HepG2 (cell line): ENCODE data around the gene ATP8A1. TPM values are rescaled to one million over a fixed set of nuclear protein-coding genes. Genes with fewer than 3 reads are reported as not detected.
A peak's percentile ranks its signal among the peaks of the same experiment; 100 is the strongest.

ENCODE experiments used
- ATAC-seq: fragments of 200-7000 bp; cut with Tn5 transposase; 3 replicates; pipeline ENCODE4 v1.9.1; 2020; ENCODE audit warnings: mild to moderate bottlenecking, moderate library complexity
- BruUV-seq: library from RNA; stranded (reverse); fragments of 400-500 nt; replicated peaks from 2 replicates; lab custom pipeline; 2021; lab: Mats Ljungman, UMichigan
- CTCF ChIA-PET: fragments of 300-600 bp; formaldehyde crosslinking; extraction: SDS; loops from one replicate; lab custom pipeline; 2021; ENCODE audit warnings: low total read pairs, inconsistent platforms, low intra/inter-chr PET ratio; lab: Yijun Ruan, JAX
- POLR2A ChIA-PET: fragments of 350-600 bp; sonication (Branson Sonifier 250); formaldehyde crosslinking; loops from one replicate; lab custom pipeline; 2020; ENCODE audit warnings: antibody characterized with exemption, inconsistent platforms; lab: Yijun Ruan, JAX
- DNase-seq: peaks from one replicate; pipeline ENCODE4 v3.0.0-alpha.2; 2015; ENCODE audit warnings: low spot score
- FAIRE-seq: peaks from 3 replicates; lab custom pipeline; 2011; peaks lifted over from hg19 to GRCh38; lab: Jason Lieb, UNC
- H2AFZ ChIP-seq: one replicate; pipeline ENCODE4 v1.6.1; 2011; ENCODE audit warnings: low read length, inconsistent platforms
- H3K27ac ChIP-seq: fragments of 300-600 bp; 3 replicates; pipeline ENCODE4 v1.8.0; 2011; ENCODE audit warnings: mixed run types, mild to moderate bottlenecking, mixed read lengths, low read length, inconsistent platforms; ENCODE audit not compliant: insufficient read depth; ENCODE audit errors: extremely low read length
- H3K27me3 ChIP-seq, 2 experiments: fragments of 200-600 bp in 1 of 2; 2 replicates in 1 of 2; 3 replicates in 1 of 2; pipeline versions ENCODE4 v1.6.0 to v1.8.0; 2011; ENCODE audit warnings: low read length in 2 of 2, mild to moderate bottlenecking in 2 of 2, moderate library complexity in 2 of 2, inconsistent platforms in 1 of 2; ENCODE audit not compliant: insufficient read depth in 2 of 2, control insufficient read depth in 1 of 2
- H3K36me3 ChIP-seq, 2 experiments: fragments of 200-600 bp in 1 of 2; replicated peaks in 1 of 2; 2 replicates in 1 of 2; 3 replicates in 1 of 2; pipeline versions ENCODE4 v1.5.1 to v1.8.0; 2011; ENCODE audit warnings: low read length in 2 of 2, inconsistent platforms in 1 of 2; ENCODE audit not compliant: insufficient read depth in 2 of 2, control insufficient read depth in 1 of 2
- H3K4me1 ChIP-seq: 2 replicates; pipeline ENCODE4 v1.5.1; 2012; ENCODE audit warnings: low read length, inconsistent platforms; ENCODE audit not compliant: insufficient read depth
- H3K4me2 ChIP-seq: 2 replicates; pipeline ENCODE4 v1.6.0; 2011; ENCODE audit warnings: low read depth, low read length, inconsistent platforms
- H3K4me3 ChIP-seq, 3 experiments: fragments of 200-600 bp in 1 of 3; sonication (generic), shearing (Covaris generic) in 1 of 3; replicated peaks in 1 of 3; 2 replicates each; pipeline ENCODE4 v1.5.1; 2011 to 2016; ENCODE audit warnings: low read length in 3 of 3, inconsistent platforms in 2 of 3, low read depth in 2 of 3, mild to moderate bottlenecking in 2 of 3, control low read depth in 1 of 3, mixed read lengths in 1 of 3; ENCODE audit not compliant: insufficient read depth in 1 of 3
- H3K79me2 ChIP-seq: one replicate; pipeline ENCODE4 v1.6.1; 2011; ENCODE audit warnings: low read length, inconsistent platforms; ENCODE audit not compliant: insufficient read depth
- H3K9ac ChIP-seq: 2 replicates; pipeline ENCODE4 v1.6.0; 2011; ENCODE audit warnings: mild to moderate bottlenecking, low read depth, low read length, inconsistent platforms; ENCODE audit not compliant: insufficient read depth
- H3K9me3 ChIP-seq: 2 replicates; pipeline ENCODE4 v1.5.1; 2012; ENCODE audit warnings: mild to moderate bottlenecking, low read length
- H4K20me1 ChIP-seq: 2 replicates; pipeline ENCODE4 v1.6.0; 2011; ENCODE audit warnings: inconsistent platforms, mild to moderate bottlenecking, low read length, moderate library complexity; ENCODE audit not compliant: insufficient read depth
- CAMTA2 ChIP-seq: sonication (generic); formaldehyde crosslinking; IDR thresholded peaks from 2 replicates; pipeline ENCODE4 v1.4.0; 2020; ENCODE audit warnings: mild to moderate bottlenecking, missing genetic modification reagents, borderline replicate concordance
- ISX ChIP-seq: sonication (generic); formaldehyde crosslinking; conservative IDR thresholded peaks from 2 replicates; pipeline ENCODE4 v1.5.0; 2020; ENCODE audit warnings: missing genetic modification reagents
- MAFK ChIP-seq, 2 experiments: IDR thresholded peaks in 1 of 2; conservative IDR thresholded peaks in 1 of 2; 2 replicates each; pipeline ENCODE4 v1.6.1; 2011; ENCODE audit warnings: improper control_type of control experiment in 2 of 2, low read length in 2 of 2
- MAX ChIP-seq: IDR thresholded peaks from 2 replicates; pipeline ENCODE4 v1.6.1; 2012; ENCODE audit warnings: inconsistent platforms
- MAZ ChIP-seq, 2 experiments: sonication (generic) in 1 of 2; formaldehyde crosslinking in 1 of 2; IDR thresholded peaks; 2 replicates each; pipeline versions ENCODE4 v1.5.0 to v1.6.1; 2012 to 2020; ENCODE audit warnings: low read depth in 2 of 2, mild to moderate bottlenecking in 2 of 2, borderline replicate concordance in 1 of 2, improper control_type of control experiment in 1 of 2, low read length in 1 of 2, missing genetic modification reagents in 1 of 2, moderate library complexity in 1 of 2
- MBNL3 ChIP-seq: fragments of 250-450 bp; sonication (Bioruptor Pico); conservative IDR thresholded peaks from 2 replicates; pipeline ENCODE4 v1.8.0; 2022; ENCODE audit warnings: mild to moderate bottlenecking, inconsistent platforms
- MXI1 ChIP-seq: IDR thresholded peaks from 3 replicates; pipeline ENCODE4 v1.6.1; 2012; ENCODE audit warnings: low read depth, low read length, inconsistent platforms, borderline replicate concordance
- MZF1 ChIP-seq: sonication (generic); formaldehyde crosslinking; IDR thresholded peaks from 2 replicates; pipeline ENCODE4 v1.8.1; 2023; ENCODE audit warnings: mild to moderate bottlenecking, missing genetic modification reagents, borderline replicate concordance
- RBM39 ChIP-seq: fragments of 200-400 bp; formaldehyde crosslinking; IDR thresholded peaks from one replicate; pipeline ENCODE4 v1.6.1; 2018; ENCODE audit warnings: antibody characterized with exemption, mild to moderate bottlenecking, low read depth, low read length; ENCODE audit not compliant: poor library complexity, severe bottlenecking
- ZBTB3 ChIP-seq: sonication (generic); formaldehyde crosslinking; IDR thresholded peaks from 2 replicates; pipeline ENCODE4 v1.4.0; 2020; ENCODE audit warnings: low read depth, mild to moderate bottlenecking, moderate library complexity, missing genetic modification reagents, borderline replicate concordance
- ZMAT5 ChIP-seq: sonication (generic); formaldehyde crosslinking; IDR thresholded peaks from 2 replicates; pipeline ENCODE4 v1.5.0; 2020; ENCODE audit warnings: mild to moderate bottlenecking, low read depth, missing genetic modification reagents, borderline replicate concordance
- ZNF282 ChIP-seq: fragments of 450-650 bp; IDR thresholded peaks from 2 replicates; pipeline ENCODE4 v1.6.1; 2018; ENCODE audit not compliant: partially characterized antibody
- ZNF576 ChIP-seq: sonication (generic); formaldehyde crosslinking; IDR thresholded peaks from 2 replicates; pipeline ENCODE4 v1.4.0; 2020; ENCODE audit warnings: mild to moderate bottlenecking, missing genetic modification reagents
- ZNF703 ChIP-seq: sonication (generic); formaldehyde crosslinking; IDR thresholded peaks from 2 replicates; pipeline ENCODE4 v1.5.1; 2020; ENCODE audit warnings: missing genetic modification reagents, mild to moderate bottlenecking, moderate library complexity, borderline replicate concordance
- WGBS: methylation state at CpG from one replicate; pipeline ENCODE4 v1.1.6; 2017; ENCODE audit warnings: low lambda C conversion rate; 5-methylcytosine and 5-hydroxymethylcytosine counted together
- in situ Hi-C: cut with HindIII; loops from 2 replicates; pipeline ENCODE4 v1.10.0; 2017; ENCODE audit warnings: low pct_unique_long_range_greater_than_20kb; ENCODE audit not compliant: extremely low pct_ligation_motif_present
- intact Hi-C: fragments of 100-400 bp; cut with micrococcal nuclease; formaldehyde crosslinking; loops from one replicate; pipeline ENCODE4 v1.10.0; 2022; ENCODE audit not compliant: unreplicated experiment
- polyA plus RNA-seq, 8 experiments: library from polyadenylated mRNA; depleted of rRNA in 3 of 8; stranded (reverse) in 7 of 8; unstranded in 1 of 8; fragments of >200 nt; fragmentation: Illumina TruSeq in 4 of 8; extraction: Trizol in 4 of 8; gene quantifications; 2 replicates each; pipeline versions ENCODE4 v1.2.1 to v1.2.3, GENCODE V29; 2011 to 2016; ENCODE audit warnings: low read depth in 4 of 8, missing spikeins in 1 of 8, mixed read lengths in 1 of 8; ENCODE audit not compliant: insufficient read depth in 1 of 8
- total RNA-seq, 5 experiments: library from RNA; depleted of rRNA; stranded (reverse); fragments of >200 nt; fragmentation: Illumina TruSeq; extraction: Trizol; gene quantifications; 2 replicates each; pipeline ENCODE4 v1.2.3, GENCODE V29; 2016; ENCODE audit warnings: low read depth in 1 of 5

Gene ATP8A1
- total and polyA plus RNA-seq, 2 of the 13 experiments (the other 11 are each of a cell fraction or from before 2014, with no cell fraction given): 1.7 to 6.2 TPM

- POLR2A ChIA-PET: no interaction called here
- WGBS: 44% methylated on average over 3 of the region's 3 CpGs
- no peaks in the 10 kb centered on the region for H4K20me1 ChIP-seq
- TF ChIP-seq MBNL3 (CRISPR knock-in tag): no peak
- no peak for TF ChIP-seq ZNF282
- no peak for TF ChIP-seq ZBTB3
- peak in 1 of 2 experiments; percentile 42; a peak in 2 of 4 replicates for TF ChIP-seq MAFK (conservative IDR thresholded peaks at IDR 0.05 in 1 of 2, IDR thresholded peaks at IDR 0.05 in 1 of 2; ENCODE audit: low read length in 2 of 2)
- TF ChIP-seq, all 625 proteins: peak for 1
- intact Hi-C loops (no loop called here), in situ Hi-C loops (loop anchor here (25.0 kb wide), 1 partner anchor 202 kb away; no protein-coding TSS in a partner anchor)
- H3K4me3 ChIP-seq: no peak overlapping the region
- no peak overlapping the region for H3K4me2 ChIP-seq
- H3K79me2 ChIP-seq: no peaks in the 10 kb centered on the region
- H2AFZ ChIP-seq: no peak overlapping the region
- no peak for FAIRE-seq
- no peak overlapping the region for H3K27ac ChIP-seq
- CTCF ChIA-PET: no interaction called here
- no peak for ATAC-seq
- DNase-seq: no peak
- no peaks in the 10 kb centered on the region for H3K4me1 ChIP-seq
- no TSS peak for BruUV-seq
- H3K9me3 ChIP-seq: no peaks in the 10 kb centered on the region
- H3K27me3 ChIP-seq: no peaks in the 10 kb centered on the region
- H3K9ac ChIP-seq: no peak overlapping the region
- no peaks in the 10 kb centered on the region for H3K36me3 ChIP-seq
Observed at GRCh38 chr4:42560467-42560861, 96.4 kb downstream of the ATP8A1 start.

- WGBS: 66% methylated on average over 1 of the region's 1 CpG
- POLR2A ChIA-PET: no interaction called here
- DNase-seq (no peak), FAIRE-seq (no peak)
- BruUV-seq: no TSS peak
- H3K9ac ChIP-seq: no peak overlapping the region
- no peaks in the 10 kb centered on the region for H3K9me3 ChIP-seq
- H3K4me2 ChIP-seq: no peak overlapping the region
- TF ChIP-seq ISX (CRISPR knock-in tag) (no peak), CAMTA2 (no peak), RBM39 (no peak), ZMAT5 (no peak), ZNF703 (no peak), MAZ (IDR thresholded peaks at IDR 0.05; ENCODE audit: borderline replicate concordance, low read depth, low read length) (no peak), MAZ (CRISPR knock-in tag; IDR thresholded peaks at IDR 0.05; ENCODE audit: low read depth) (no peak), MZF1 (CRISPR knock-in tag) (no peak), ZNF576 (CRISPR knock-in tag) (no peak), MXI1 (no peak), MAX (no peak)
- TF ChIP-seq, all 625 proteins: peak for 0
- Histone ChIP-seq H3K4me1 (no peaks in the 10 kb centered on the region), H3K79me2 (no peaks in the 10 kb centered on the region), H3K36me3 (no peaks in the 10 kb centered on the region), H3K4me3 (no peak overlapping the region), H3K27me3 (no peaks in the 10 kb centered on the region), H2AFZ (no peak overlapping the region), H4K20me1 (no peaks in the 10 kb centered on the region), H3K27ac (no peak overlapping the region)
- CTCF ChIA-PET: no interaction called here
- in situ Hi-C loops (loop anchor here (25.0 kb wide), 1 partner anchor 204 kb away; no protein-coding TSS in a partner anchor), intact Hi-C loops (no loop called here)
- ATAC-seq: no peak
Observed at GRCh38 chr4:42558156-42558555, 98.7 kb downstream of the ATP8A1 start.
